Colonic mucosa (tissue), 4 donors: ENCODE results near the gene SLIT3. TPM values are rescaled to one million over a fixed set of nuclear protein-coding genes. Genes with fewer than 3 reads are reported as not detected.

ENCODE experiments used
- DNase-seq: peaks from one replicate; pipeline ENCODE4 v3.0.0-alpha.2; 2020
- H3K27ac ChIP-seq: fragments of 200-600 bp; one replicate; pipeline ENCODE4 v1.8.0; 2021
- H3K27me3 ChIP-seq: fragments of 200-600 bp; one replicate; pipeline ENCODE4 v1.8.0; 2021
- H3K36me3 ChIP-seq: fragments of 200-600 bp; one replicate; pipeline ENCODE4 v1.8.0; 2021
- H3K4me1 ChIP-seq: fragments of 200-600 bp; one replicate; pipeline ENCODE4 v1.8.0; 2021; ENCODE audit warnings: mild to moderate bottlenecking
- H3K4me3 ChIP-seq: fragments of 200-600 bp; one replicate; pipeline ENCODE4 v1.8.0; 2021
- H3K9ac ChIP-seq, 2 donors: one replicate each; pipeline ENCODE4 v1.7.0; 2013; ENCODE audit warnings: control low read depth in 2 of 2, low read depth in 2 of 2, low read length in 2 of 2
- H3K9me3 ChIP-seq: fragments of 200-600 bp; one replicate; pipeline ENCODE4 v1.8.0; 2021
- CTCF ChIP-seq: fragments of 200-600 bp; IDR thresholded peaks from one replicate; pipeline ENCODE4 v1.8.0; 2022; ENCODE audit warnings: antibody characterized with exemption, mild to moderate bottlenecking
- intact Hi-C: fragments of 100-400 bp; cut with DNase I; formaldehyde crosslinking; loops from one replicate; pipeline ENCODE4 v1.14.1; 2022
- total RNA-seq, 2 donors: library from RNA; stranded (reverse); fragmentation: NEBNext Ultra II Directional in 1 of 2; extraction: Animal tissue kit (Norgen Biotek cat#: 25700) in 1 of 2; gene quantifications; one replicate each; pipeline ENCODE4 v1.2.1, GENCODE V29; 2021
- donor health status: healthy.
- donor health status: DM: no; HTN: no; CAD: no.
- donor health status: DM: no; HTN: no; CAD: no.

The SLIT3 gene
- total RNA-seq, 2 donors from 2014 or later = 3.4 to 7.6 TPM

GRCh38 chr5:168879331-168879730 lies 421.6 kb downstream of the SLIT3 start:
- no peaks in the 10 kb centered on the region for H3K27me3 ChIP-seq

GRCh38 chr5:168878135-168878745 lies 422.7 kb downstream of the SLIT3 start:
- Histone ChIP-seq H3K4me3 (no peak overlapping the region), H3K27ac (no peak overlapping the region), H3K4me1 (no peaks in the 10 kb centered on the region), H3K27me3 (no peaks in the 10 kb centered on the region), H3K36me3 (no peaks in the 10 kb centered on the region), H3K9ac (no peak overlapping the region), H3K9me3 (no peaks in the 10 kb centered on the region)
- intact Hi-C loops = no loop called here
- DNase-seq = no peak
- no peak for TF ChIP-seq CTCF

More at GRCh38 chr5:168879331-168879730, 421.6 kb downstream of the SLIT3 start:
- Histone ChIP-seq H3K36me3 (no peaks in the 10 kb centered on the region), H3K4me1 (no peaks in the 10 kb centered on the region), H3K9ac (no peak overlapping the region), H3K9me3 (no peaks in the 10 kb centered on the region), H3K27ac (no peak overlapping the region), H3K4me3 (no peak overlapping the region)
- no peak for DNase-seq
- no peak for TF ChIP-seq CTCF
- intact Hi-C loops = no loop called here

GRCh38 chr5:168877132-168877892 lies 423.6 kb downstream of the SLIT3 start:
- no peak for DNase-seq
- intact Hi-C loops = no loop called here
- H3K9me3 ChIP-seq = no peaks in the 10 kb centered on the region

GRCh38 chr5:168876419-168876818 lies 424.5 kb downstream of the SLIT3 start:
- intact Hi-C loops = no loop called here
- no peak overlapping the region for H3K27ac ChIP-seq
- no peaks in the 10 kb centered on the region for H3K36me3 ChIP-seq
- H3K27me3 ChIP-seq = no peaks in the 10 kb centered on the region
- no peaks in the 10 kb centered on the region for H3K9me3 ChIP-seq
- TF ChIP-seq CTCF = no peak
- H3K4me1 ChIP-seq = no peaks in the 10 kb centered on the region
- DNase-seq = no peak
- no peak overlapping the region for H3K4me3 ChIP-seq
- no peak overlapping the region for H3K9ac ChIP-seq

More at GRCh38 chr5:168877132-168877892, 423.6 kb downstream of the SLIT3 start:
- no peak for TF ChIP-seq CTCF
- Histone ChIP-seq H3K4me1 (no peaks in the 10 kb centered on the region), H3K9ac (no peak overlapping the region), H3K27me3 (no peaks in the 10 kb centered on the region), H3K4me3 (no peak overlapping the region), H3K36me3 (no peaks in the 10 kb centered on the region), H3K27ac (no peak overlapping the region)

- no peaks in the 10 kb centered on the region for H3K27me3 ChIP-seq
These were observed 425.1 kb downstream of the SLIT3 start for GRCh38 chr5:168875832-168876231.

More at GRCh38 chr5:168875832-168876231, 425.1 kb downstream of the SLIT3 start:
- no peaks in the 10 kb centered on the region for H3K9me3 ChIP-seq
- no peaks in the 10 kb centered on the region for H3K4me1 ChIP-seq
- H3K9ac ChIP-seq = no peak overlapping the region
- no peak for TF ChIP-seq CTCF
- H3K36me3 ChIP-seq = no peaks in the 10 kb centered on the region
- H3K27ac ChIP-seq = no peak overlapping the region
- H3K4me3 ChIP-seq = no peak overlapping the region
- DNase-seq = no peak
- intact Hi-C loops = no loop called here
